ENCODE data around the gene PTPN3. TPM values are rescaled to one million over a fixed set of nuclear protein-coding genes. Genes with fewer than 3 reads are reported as not detected.

Gene PTPN3
- total and polyA plus RNA-seq, 8 donors, result 8.0 to 16.6 (median 13.6) TPM

DNA sequence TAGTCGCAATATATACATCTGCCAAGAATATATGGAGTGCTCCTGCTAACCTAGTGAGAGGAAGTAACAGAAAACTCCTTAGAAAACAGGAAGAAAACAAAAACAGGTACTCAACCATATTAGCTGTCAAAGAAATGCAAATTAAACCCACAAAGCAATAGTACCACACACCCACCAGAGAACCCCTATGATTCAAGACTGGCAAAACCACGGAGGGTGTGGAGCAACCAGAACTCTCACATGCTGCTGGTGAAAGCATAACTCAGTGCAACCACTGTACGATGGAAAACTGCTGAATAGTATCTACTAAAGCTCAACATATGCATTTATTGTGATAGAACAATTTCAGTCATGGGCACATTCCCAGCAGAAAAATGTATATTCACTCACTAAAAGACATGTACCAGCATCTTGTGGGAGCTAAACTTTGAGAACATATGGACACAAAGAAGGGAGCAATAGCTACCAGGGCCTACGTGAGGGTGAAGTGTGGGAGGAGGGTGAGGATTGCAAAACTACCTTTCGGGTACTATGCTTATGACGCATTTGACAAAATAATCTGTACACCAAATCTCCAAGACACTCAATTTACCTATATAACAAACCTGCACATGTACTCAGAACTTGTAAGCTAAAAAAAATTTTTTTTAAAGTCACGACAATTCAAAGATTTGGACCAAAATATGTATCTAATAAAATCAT, 34.0 kb downstream of the PTPN3 start:
- WGBS, 2 donors, result 79 to 83% methylated on average over 7 of the region's 7 CpGs
- DNase-seq (no peak), FAIRE-seq (no peak), ATAC-seq (no peak)
- no peaks in the 10 kb centered on the region for H3K27me3 ChIP-seq
- H3K27ac ChIP-seq, result no peak overlapping the region
- TF ChIP-seq, protein P1, sequence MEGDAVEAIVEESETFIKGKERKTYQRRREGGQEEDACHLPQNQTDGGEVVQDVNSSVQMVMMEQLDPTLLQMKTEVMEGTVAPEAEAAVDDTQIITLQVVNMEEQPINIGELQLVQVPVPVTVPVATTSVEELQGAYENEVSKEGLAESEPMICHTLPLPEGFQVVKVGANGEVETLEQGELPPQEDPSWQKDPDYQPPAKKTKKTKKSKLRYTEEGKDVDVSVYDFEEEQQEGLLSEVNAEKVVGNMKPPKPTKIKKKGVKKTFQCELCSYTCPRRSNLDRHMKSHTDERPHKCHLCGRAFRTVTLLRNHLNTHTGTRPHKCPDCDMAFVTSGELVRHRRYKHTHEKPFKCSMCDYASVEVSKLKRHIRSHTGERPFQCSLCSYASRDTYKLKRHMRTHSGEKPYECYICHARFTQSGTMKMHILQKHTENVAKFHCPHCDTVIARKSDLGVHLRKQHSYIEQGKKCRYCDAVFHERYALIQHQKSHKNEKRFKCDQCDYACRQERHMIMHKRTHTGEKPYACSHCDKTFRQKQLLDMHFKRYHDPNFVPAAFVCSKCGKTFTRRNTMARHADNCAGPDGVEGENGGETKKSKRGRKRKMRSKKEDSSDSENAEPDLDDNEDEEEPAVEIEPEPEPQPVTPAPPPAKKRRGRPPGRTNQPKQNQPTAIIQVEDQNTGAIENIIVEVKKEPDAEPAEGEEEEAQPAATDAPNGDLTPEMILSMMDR (IDR thresholded peaks at IDR 0.05), result no peak
- peaks cover 0 to 8% (median 0%) of the 10 kb centered on the region in 3 donors for H3K36me3 ChIP-seq
- H3K9me3 ChIP-seq, result no peaks in the 10 kb centered on the region
- H3K4me1 ChIP-seq, result no peaks in the 10 kb centered on the region
- no peak overlapping the region for H3K4me3 ChIP-seq
- intact Hi-C loops (cut with DNase I), result no loop called here

- Histone ChIP-seq H3K27ac (no peak overlapping the region), H3K4me3 (no peak overlapping the region), H3K4me1 (no peaks in the 10 kb centered on the region), H3K27me3 (no peaks in the 10 kb centered on the region), H3K9me3 (no peaks in the 10 kb centered on the region), H3K36me3 (peaks cover 0 to 15% (median 0%) of the 10 kb centered on the region in 3 donors)
- no peak for ATAC-seq
- 87 to 90% methylated on average over 6 of the region's 6 CpGs for WGBS, 2 donors
- no peak for DNase-seq
- TF ChIP-seq, protein P1 (IDR thresholded peaks at IDR 0.05), result no peak
- intact Hi-C loops (cut with DNase I), result no loop called here
- no peak for FAIRE-seq
Measured at GRCh38 chr9:109460576-109460975, 37.5 kb downstream of the PTPN3 start.

- peak in 1 of 4 donors; percentile 13 for ATAC-seq
- intact Hi-C loops (cut with DNase I), result no loop called here
Measured at GRCh38 chr9:109459423-109459822, 38.7 kb downstream of the PTPN3 start.

GRCh38 chr9:109458453-109459211, 39.5 kb downstream of the PTPN3 start:
- no peaks in the 10 kb centered on the region for H3K27me3 ChIP-seq
- no peak for FAIRE-seq
- no peak overlapping the region for H3K4me3 ChIP-seq
- TF ChIP-seq, protein P1 (IDR thresholded peaks at IDR 0.05), result no peak
- H3K27ac ChIP-seq, result no peak overlapping the region
- H3K9me3 ChIP-seq, result no peaks in the 10 kb centered on the region
- 66 to 78% methylated on average over 8 of the region's 8 CpGs for WGBS, 2 donors
- DNase-seq, result no peak
- intact Hi-C loops (cut with DNase I), result no loop called here
- no peak for ATAC-seq
- H3K36me3 ChIP-seq, result peaks cover 0 to 15% (median 0%) of the 10 kb centered on the region in 3 donors
- H3K4me1 ChIP-seq, result no peaks in the 10 kb centered on the region

More at GRCh38 chr9:109459423-109459822, 38.7 kb downstream of the PTPN3 start:
- DNase-seq, result no peak
- H3K36me3 ChIP-seq, result peaks cover 0 to 15% (median 0%) of the 10 kb centered on the region in 3 donors
- no peak for FAIRE-seq
- no peak overlapping the region for H3K4me3 ChIP-seq
- WGBS, 2 donors, result 64 to 65% methylated on average over 4 of the region's 4 CpGs
- H3K4me1 ChIP-seq, result no peaks in the 10 kb centered on the region
- no peaks in the 10 kb centered on the region for H3K27me3 ChIP-seq
- no peak overlapping the region for H3K27ac ChIP-seq
- H3K9me3 ChIP-seq, result no peaks in the 10 kb centered on the region
- TF ChIP-seq, protein P1 (IDR thresholded peaks at IDR 0.05), result no peak
